Mammary epithelial cell (primary cell): ENCODE measurements around the gene ISG15.

Source experiments
- EZH2 ChIP-seq: IDR thresholded peaks from 2 replicates; pipeline ENCODE4 v1.6.1; 2012; ENCODE audit warnings: low read length, inconsistent platforms, borderline replicate concordance
- TF ChIP-seq, protein P1 (sequence below), 2 donors: IDR thresholded peaks in 1 of 2; conservative IDR thresholded peaks in 1 of 2; 2 replicates each; pipeline ENCODE4 v1.5.1; 2011 to 2012; ENCODE audit warnings: inconsistent platforms in 2 of 2, low read length in 2 of 2, mild to moderate bottlenecking in 2 of 2, control low read depth in 1 of 2, low read depth in 1 of 2; ENCODE audit not compliant: insufficient read depth in 1 of 2; ENCODE audit errors: extremely low read depth in 1 of 2

DNA sequence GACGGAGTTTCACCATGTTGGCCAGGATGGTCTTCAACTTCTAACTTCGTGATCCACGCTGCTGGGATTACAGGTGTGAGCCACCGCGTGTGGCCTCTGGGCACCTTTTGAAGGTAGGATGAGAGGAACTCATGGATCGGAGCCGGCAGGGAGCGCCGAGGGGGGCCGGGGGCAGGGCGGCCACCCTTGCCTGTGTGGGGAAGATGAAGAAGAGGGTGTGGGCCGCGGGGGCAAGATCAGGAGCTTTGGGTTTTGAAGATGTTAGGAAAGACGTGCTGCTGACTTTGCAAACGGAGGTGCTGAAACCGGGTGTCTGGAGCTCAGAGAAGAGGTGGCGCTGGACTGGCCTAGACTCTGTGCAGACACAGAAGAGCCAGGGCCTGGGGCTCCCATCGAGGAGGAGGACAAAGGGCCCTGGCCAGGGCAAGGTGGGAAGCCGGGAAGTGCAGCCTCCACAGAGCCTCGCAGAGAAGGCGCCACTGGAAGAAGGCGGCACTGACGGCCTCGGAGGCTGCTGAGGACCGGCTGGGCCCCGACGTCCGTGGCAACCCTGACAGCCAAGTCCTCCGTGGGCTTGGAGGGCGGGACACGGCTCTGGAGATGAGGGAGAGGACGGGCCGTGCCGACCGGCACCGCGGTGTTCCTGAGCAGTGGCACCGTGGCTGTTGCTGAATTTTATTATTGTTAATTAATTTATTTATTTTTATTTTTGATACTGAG is 47.1 kb downstream of the ISG15 start:
- TF ChIP-seq, protein P1, sequence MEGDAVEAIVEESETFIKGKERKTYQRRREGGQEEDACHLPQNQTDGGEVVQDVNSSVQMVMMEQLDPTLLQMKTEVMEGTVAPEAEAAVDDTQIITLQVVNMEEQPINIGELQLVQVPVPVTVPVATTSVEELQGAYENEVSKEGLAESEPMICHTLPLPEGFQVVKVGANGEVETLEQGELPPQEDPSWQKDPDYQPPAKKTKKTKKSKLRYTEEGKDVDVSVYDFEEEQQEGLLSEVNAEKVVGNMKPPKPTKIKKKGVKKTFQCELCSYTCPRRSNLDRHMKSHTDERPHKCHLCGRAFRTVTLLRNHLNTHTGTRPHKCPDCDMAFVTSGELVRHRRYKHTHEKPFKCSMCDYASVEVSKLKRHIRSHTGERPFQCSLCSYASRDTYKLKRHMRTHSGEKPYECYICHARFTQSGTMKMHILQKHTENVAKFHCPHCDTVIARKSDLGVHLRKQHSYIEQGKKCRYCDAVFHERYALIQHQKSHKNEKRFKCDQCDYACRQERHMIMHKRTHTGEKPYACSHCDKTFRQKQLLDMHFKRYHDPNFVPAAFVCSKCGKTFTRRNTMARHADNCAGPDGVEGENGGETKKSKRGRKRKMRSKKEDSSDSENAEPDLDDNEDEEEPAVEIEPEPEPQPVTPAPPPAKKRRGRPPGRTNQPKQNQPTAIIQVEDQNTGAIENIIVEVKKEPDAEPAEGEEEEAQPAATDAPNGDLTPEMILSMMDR (conservative IDR thresholded peaks at IDR 0.05 in 1 of 2, IDR thresholded peaks at IDR 0.05 in 1 of 2; ENCODE audit: extremely low read depth in 1 of 2, insufficient read depth in 1 of 2, low read depth in 1 of 2, low read length in 2 of 2), result no peak
- no peak for TF ChIP-seq EZH2
